Nephron progenitor cell (in vitro differentiated cells): ENCODE results near the gene CCNE1.

Source experiments
- DNase-seq: peaks from one replicate; pipeline ENCODE4 v3.0.0; 2021
- H3K27ac Mint-ChIP-seq: 2 replicates; pipeline ENCODE4 v1.8.0; 2021; ENCODE audit warnings: mild to moderate bottlenecking, moderate library complexity, mixed read lengths
- H3K27me3 Mint-ChIP-seq: 2 replicates; pipeline ENCODE4 v1.8.0; 2021; ENCODE audit warnings: mild to moderate bottlenecking, low read depth, mixed read lengths; ENCODE audit not compliant: poor library complexity
- H3K36me3 Mint-ChIP-seq: 2 replicates; pipeline ENCODE4 v1.8.0; 2021; ENCODE audit warnings: low read depth, mixed read lengths
- H3K4me1 Mint-ChIP-seq: 2 replicates; pipeline ENCODE4 v1.8.0; 2021; ENCODE audit warnings: mixed read lengths
- H3K4me3 Mint-ChIP-seq: 2 replicates; pipeline ENCODE4 v1.8.0; 2021; ENCODE audit warnings: mild to moderate bottlenecking, moderate library complexity, mixed read lengths
- H3K9me3 Mint-ChIP-seq: 2 replicates; pipeline ENCODE4 v1.8.0; 2021; ENCODE audit warnings: mild to moderate bottlenecking, moderate library complexity, mixed read lengths
- TF ChIP-seq, protein P1 (sequence below): fragments of 200-600 bp; sonication (generic); IDR thresholded peaks from 2 replicates; pipeline ENCODE4 v1.5.0; 2021; ENCODE audit warnings: antibody characterized with exemption

Gene CCNE1

DNA sequence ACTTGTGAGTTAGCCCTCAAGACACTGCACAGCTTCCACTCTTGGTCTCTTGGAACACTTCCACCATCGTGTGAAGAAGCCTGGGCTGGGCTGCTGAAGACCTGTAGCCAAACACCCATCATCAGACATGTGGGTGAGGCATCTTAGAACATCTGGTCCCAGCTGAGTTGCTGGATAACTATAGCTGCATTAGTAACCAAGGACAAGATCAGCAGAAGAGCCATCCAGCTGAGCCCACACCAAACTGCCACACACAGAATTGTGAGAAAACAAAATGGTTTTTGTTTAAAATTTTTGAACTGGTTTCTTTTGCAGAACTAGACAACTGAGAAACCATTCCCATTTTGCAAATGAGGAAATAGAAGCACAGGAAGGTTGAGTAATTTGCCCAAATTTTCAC is 56.2 kb downstream of the CCNE1 start:
- Mint-ChIP-seq H3K27me3 (peaks cover 76% of the 10 kb centered on the region), H3K36me3 (peaks cover 5% of the 10 kb centered on the region), H3K4me1 (peaks cover 33% of the 10 kb centered on the region), H3K4me3 (no peak overlapping the region), H3K9me3 (peaks cover 29% of the 10 kb centered on the region), H3K27ac (no peak overlapping the region)
- no peak for DNase-seq
- TF ChIP-seq, protein P1, sequence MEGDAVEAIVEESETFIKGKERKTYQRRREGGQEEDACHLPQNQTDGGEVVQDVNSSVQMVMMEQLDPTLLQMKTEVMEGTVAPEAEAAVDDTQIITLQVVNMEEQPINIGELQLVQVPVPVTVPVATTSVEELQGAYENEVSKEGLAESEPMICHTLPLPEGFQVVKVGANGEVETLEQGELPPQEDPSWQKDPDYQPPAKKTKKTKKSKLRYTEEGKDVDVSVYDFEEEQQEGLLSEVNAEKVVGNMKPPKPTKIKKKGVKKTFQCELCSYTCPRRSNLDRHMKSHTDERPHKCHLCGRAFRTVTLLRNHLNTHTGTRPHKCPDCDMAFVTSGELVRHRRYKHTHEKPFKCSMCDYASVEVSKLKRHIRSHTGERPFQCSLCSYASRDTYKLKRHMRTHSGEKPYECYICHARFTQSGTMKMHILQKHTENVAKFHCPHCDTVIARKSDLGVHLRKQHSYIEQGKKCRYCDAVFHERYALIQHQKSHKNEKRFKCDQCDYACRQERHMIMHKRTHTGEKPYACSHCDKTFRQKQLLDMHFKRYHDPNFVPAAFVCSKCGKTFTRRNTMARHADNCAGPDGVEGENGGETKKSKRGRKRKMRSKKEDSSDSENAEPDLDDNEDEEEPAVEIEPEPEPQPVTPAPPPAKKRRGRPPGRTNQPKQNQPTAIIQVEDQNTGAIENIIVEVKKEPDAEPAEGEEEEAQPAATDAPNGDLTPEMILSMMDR, result no peak

DNA sequence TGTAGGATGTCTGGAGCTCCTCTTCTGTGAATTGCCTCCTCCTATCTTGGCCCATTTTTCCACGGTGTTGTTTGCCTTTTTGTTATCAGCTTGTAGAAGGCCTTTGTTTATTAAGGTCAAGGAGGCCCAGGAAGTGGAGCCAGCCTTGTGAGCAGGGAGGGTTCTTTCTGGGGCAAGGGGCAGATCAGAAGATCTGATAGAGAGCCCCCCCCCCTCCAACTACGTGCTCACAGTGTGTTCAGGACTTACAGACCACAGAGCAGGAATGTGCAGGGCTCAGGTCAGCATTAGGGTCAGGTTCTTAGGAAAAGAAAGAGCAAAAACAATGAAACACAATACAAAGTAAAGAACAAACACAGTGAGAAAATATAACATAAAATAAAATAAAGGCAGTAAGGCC is 59.4 kb downstream of the CCNE1 start:
- peaks cover 54% of the 10 kb centered on the region for H3K27me3 Mint-ChIP-seq
- TF ChIP-seq, protein P1, result no peak
- peaks cover 5% of the 10 kb centered on the region for H3K36me3 Mint-ChIP-seq
- H3K4me3 Mint-ChIP-seq, result peak overlapping the region; percentile 18
- no peak for DNase-seq
- H3K27ac Mint-ChIP-seq, result no peak overlapping the region
- H3K9me3 Mint-ChIP-seq, result peaks cover 27% of the 10 kb centered on the region
- peaks cover 32% of the 10 kb centered on the region for H3K4me1 Mint-ChIP-seq

DNA sequence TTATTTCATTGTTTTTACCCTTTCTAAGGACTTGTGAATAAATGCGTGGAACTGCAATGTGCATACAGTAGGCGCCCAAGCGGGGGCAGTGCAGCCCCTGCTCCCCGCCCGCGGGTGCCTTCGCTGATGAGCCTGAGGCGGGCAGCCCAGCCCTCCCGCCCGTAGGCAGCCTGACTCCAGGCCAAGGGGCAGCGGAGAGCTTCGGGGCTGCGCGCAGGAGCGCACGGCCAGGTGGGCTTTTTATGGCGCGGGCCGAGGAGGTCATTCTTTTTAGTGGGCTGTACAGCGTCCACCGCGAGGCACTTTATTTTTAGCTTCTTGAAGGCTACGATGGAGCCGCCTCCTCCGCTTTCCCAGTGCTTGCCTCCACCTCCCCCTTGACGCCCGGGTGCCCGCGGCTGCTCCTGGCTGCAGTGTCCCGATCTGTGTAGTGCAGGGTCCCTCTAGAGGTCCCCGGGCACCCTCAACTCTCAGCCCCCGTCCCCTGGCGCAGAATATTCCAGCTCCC is 60.5 kb downstream of the CCNE1 start:
- H3K9me3 Mint-ChIP-seq, result peaks cover 17% of the 10 kb centered on the region
- H3K4me3 Mint-ChIP-seq, result peak overlapping the region; percentile 67
- peaks cover 53% of the 10 kb centered on the region for H3K27me3 Mint-ChIP-seq

DNA sequence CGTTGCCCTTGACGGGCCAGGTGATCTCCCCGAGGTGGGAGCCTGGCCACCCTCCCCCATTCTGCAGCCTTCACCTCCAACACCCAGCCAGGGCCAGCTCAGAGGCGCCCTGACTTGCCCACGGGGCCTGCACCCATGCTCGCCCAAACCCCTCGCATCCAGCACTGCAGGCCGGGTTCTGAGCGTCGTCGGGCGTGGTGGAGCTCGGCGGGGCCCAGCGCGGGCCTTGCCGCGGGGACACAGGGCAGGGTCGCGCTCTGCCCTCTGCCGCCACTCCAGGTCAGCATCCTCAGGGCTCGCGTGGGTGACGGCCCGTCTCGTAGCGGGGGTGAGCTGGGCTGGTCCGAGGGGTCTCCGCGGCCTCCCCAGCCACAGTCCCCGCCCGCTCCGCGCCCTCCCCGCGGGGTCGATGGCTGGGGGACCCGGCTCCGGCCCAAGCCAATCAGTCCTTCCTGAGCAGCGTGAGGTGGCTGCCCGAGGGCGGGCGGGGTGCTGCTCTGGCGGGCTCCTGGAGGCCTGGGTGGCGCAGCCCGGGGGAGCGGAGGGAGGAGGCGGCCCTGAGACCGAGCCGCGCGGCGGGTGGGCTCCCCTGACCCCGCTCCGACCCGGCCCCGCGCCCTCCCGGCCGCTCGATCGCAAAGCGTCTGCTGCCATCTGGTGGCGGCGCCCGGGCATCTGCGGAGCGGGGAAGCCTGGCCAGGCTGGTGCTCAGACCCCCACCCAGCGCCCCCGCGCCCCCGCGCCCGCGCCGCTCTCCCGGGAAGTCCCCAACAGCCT is 61.4 kb downstream of the CCNE1 start:
- Mint-ChIP-seq H3K27me3 (peaks cover 48% of the 10 kb centered on the region), H3K36me3 (no peaks in the 10 kb centered on the region)

More for the DNA sequence above, 60.5 kb downstream of the CCNE1 start:
- no peaks in the 10 kb centered on the region for H3K36me3 Mint-ChIP-seq
- peak; percentile 47 for DNase-seq
- TF ChIP-seq, protein P1, result peak; percentile 19
- peaks cover 38% of the 10 kb centered on the region for H3K4me1 Mint-ChIP-seq
- no peak overlapping the region for H3K27ac Mint-ChIP-seq

More for the DNA sequence above, 61.4 kb downstream of the CCNE1 start:
- Mint-ChIP-seq H3K4me3 (peak overlapping the region; percentile 67), H3K27ac (no peak overlapping the region), H3K9me3 (peaks cover 7% of the 10 kb centered on the region), H3K4me1 (peaks cover 38% of the 10 kb centered on the region)
- TF ChIP-seq, protein P1, result peak; percentile 79
- peak; percentile 94 for DNase-seq
